GM23248 (cell line): ENCODE results near the gene PLEKHA1.

ENCODE experiments used
- EZH2 ChIP-seq: fragments of 200-600 bp; sonication (generic); IDR thresholded peaks from 2 replicates; pipeline ENCODE4 v1.6.1; 2018; ENCODE audit warnings: antibody characterized with exemption, mild to moderate bottlenecking; ENCODE audit not compliant: insufficient read depth, poor library complexity, severe bottlenecking
- EZH2phosphoT487 ChIP-seq: fragments of 200-600 bp; sonication (generic); IDR thresholded peaks from 2 replicates; pipeline ENCODE4 v1.6.1; 2018; ENCODE audit warnings: antibody characterized with exemption, moderate library complexity, mild to moderate bottlenecking, low read depth; ENCODE audit not compliant: insufficient read depth

DNA sequence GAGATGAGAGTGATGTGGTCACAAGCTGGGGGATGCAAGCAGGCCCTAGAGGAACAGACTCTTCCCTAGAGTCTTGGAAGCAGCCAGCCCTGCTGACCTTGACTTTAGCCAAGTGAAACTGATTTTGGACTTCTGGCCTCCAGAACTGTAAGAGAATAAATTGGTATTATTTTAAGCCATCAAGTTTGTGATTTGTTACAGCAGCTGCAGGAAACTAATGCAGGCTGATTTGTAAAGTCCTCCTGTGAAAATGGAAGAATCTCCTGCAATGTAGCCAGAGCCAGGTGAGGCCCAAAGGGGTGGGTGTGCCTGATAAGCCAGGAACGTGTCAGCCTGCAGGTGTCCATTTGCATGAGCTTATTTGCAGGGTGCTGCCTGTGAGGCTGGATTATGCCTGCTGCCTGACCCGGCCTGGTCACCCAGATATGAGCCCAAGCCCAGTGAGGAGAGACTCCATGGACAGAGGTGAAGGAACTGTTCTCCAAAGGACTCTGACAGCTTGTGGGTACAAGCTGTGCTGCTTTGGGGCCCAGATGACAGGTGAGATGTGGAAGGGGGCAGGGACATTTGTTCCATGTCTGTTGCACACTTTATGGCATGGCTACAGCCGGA is 24.6 kb upstream of the PLEKHA1 start:
- TF ChIP-seq EZH2 (no peak), EZH2phosphoT487 (no peak)
